Fibroblast of peridontal ligament (primary cell): ENCODE results near the gene ATG101.

Source experiments
- DNase-seq: peaks from one replicate; pipeline ENCODE4 v3.0.0-alpha.2; 2010; ENCODE audit errors: extremely low read depth

ATG101 gene

GRCh38 chr12:52041695-52042123, 28.1 kb upstream of the ATG101 start:
- peak; percentile 51 for DNase-seq

DNA sequence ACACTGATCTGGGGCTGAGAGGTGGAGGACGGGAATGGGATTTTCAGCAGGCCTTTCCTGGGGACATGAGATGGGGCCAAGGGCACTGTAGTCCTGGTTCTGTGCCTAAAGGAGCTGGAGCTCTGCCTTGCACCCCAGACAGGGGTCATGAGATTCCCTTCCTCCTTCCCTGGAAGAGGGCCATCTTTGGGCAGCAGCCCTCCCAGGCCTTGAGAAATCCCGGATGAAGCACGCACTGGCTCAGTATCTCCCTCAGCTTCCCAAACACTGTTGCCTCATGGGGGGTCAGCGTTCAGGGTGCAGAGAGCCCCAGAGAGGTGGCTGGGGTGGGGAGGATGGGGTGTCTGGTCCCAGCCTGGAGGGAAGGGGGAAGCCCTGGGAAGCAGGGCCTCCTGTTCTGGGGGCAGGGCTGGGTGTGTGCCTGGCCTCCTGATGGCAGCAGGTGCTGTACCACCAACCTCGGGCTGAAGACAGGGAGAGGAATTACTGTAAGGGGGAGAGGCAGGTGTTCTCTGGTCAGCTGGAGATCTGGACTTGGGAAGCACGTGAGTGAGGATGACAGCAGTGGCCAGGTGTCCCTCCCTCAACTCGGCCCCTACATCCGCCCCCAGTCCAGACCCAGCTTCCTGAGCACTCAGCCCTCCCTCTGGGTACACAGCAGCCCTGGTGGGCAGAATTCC, 26.9 kb upstream of the ATG101 start:
- DNase-seq = no peak

GRCh38 chr12:52043386-52044212, 26.2 kb upstream of the ATG101 start:
- DNase-seq = peak; percentile 62

DNA sequence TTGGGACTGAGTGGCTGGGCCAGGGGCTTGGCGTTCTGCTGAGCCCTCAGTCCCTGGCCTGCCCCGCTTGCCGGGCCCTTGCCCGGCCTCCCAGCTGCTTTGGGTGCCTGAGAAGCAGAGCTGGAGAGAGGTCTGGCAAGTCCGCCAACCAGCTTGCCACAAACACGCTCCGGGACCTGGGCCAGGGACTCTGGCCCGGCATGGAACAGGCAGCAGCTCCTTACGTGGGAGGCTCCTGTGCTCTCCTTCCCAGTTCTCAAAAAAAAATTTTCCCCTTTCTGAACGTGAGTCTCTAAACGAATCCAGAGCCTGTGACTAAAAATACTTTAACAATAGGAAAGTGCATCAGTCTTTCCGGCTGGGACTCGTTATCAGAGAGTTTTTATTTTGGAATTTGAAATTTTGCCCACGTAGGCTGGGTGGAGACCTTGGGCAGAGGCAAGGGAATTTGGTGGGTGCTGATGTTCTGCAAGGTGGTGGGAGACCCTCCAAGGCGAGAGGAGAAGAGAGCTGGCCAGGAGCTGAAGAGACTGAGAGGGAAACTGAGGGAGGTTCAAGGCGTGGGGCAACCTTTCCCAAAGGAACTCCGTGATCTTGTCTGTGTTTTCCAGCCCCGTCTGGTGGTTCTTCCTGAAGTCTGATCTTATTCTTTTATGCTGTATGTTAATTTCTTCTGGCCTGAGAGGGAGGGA, 25.3 kb upstream of the ATG101 start:
- DNase-seq = peak; percentile 96

GRCh38 chr12:52045794-52046199, 24.0 kb upstream of the ATG101 start:
- no peak for DNase-seq

GRCh38 chr12:52046859-52047258, 22.9 kb upstream of the ATG101 start:
- DNase-seq = no peak

GRCh38 chr12:52049286-52049685, 20.5 kb upstream of the ATG101 start:
- no peak for DNase-seq

DNA sequence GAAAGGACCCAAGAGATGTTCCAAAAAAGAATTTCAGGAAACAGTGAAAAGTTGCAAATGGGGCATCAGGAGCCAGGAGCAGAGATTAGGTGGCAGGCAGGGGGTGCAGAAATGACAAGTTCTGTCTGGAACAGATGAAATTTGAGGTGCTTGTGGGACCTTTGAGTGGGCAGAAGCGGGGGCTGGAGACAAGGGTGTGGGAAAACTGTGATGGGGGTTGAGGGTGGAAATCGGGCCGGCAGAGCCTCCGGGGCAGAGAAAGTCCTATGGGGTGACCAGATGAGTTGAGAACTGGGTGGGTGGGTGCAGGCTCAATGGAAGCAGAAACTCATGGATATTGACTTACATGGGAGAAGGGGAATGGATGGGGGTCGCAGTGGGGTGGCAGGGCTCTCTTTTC, 20.1 kb upstream of the ATG101 start:
- no peak for DNase-seq

GRCh38 chr12:52050116-52050757, 19.5 kb upstream of the ATG101 start:
- DNase-seq = peak; percentile 58

- peak; percentile 94 for DNase-seq
These were observed 18.8 kb upstream of the ATG101 start, which contains the start of gene NR4A1 for GRCh38 chr12:52050758-52051541. Gene NR4A1, plus strand, starts transcription at chr12:52051442. Its CDS starts 2,887 bp downstream, at chr12:52054329.

GRCh38 chr12:52052468-52053186, 17.2 kb upstream of the ATG101 start:
- DNase-seq = peak; percentile 59

- peak; percentile 59 for DNase-seq
These were observed 16.1 kb upstream of the ATG101 start for GRCh38 chr12:52053536-52054209.

DNA sequence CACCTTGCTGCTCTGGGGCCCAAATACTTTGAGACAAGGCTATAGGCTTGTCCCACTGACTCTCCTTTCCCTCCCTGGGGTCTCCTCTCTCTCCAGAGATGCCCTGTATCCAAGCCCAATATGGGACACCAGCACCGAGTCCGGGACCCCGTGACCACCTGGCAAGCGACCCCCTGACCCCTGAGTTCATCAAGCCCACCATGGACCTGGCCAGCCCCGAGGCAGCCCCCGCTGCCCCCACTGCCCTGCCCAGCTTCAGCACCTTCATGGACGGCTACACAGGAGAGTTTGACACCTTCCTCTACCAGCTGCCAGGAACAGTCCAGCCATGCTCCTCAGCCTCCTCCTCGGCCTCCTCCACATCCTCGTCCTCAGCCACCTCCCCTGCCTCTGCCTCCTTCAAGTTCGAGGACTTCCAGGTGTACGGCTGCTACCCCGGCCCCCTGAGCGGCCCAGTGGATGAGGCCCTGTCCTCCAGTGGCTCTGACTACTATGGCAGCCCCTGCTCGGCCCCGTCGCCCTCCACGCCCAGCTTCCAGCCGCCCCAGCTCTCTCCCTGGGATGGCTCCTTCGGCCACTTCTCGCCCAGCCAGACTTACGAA, 15.4 kb upstream of the ATG101 start:
- DNase-seq = peak; percentile 62

DNA sequence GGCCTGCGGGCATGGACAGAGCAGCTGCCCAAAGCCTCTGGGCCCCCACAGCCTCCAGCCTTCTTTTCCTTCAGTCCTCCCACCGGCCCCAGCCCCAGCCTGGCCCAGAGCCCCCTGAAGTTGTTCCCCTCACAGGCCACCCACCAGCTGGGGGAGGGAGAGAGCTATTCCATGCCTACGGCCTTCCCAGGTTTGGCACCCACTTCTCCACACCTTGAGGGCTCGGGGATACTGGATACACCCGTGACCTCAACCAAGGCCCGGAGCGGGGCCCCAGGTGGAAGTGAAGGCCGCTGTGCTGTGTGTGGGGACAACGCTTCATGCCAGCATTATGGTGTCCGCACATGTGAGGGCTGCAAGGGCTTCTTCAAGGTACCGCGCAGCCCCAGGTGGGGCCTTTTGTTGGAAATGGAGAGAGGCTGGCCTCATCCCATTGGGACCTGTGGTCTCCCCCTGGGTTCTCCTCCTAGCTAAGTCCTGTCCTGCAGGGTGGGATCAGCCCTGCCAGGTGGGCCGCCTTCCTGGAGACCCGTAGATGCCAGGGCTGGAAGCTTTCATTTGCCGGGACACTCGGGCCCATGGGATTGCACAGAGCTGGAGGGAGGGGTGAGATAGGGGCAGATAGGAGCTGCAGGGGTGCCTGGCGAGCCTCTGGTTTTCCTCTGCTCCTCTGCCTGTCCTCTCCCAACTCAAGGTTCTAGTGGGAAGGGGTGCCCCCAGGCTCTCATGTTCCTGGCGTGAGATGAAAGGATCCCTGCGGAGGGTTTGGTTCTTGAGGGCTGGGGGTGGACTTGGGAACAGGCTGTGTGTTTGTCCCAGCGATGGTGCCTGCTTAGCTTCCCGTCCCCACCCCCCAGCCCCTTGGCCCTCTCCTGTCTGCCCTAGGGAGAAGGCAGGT, 14.7 kb upstream of the ATG101 start:
- DNase-seq = peak; percentile 48

GRCh38 chr12:52055731-52056711, 13.8 kb upstream of the ATG101 start:
- DNase-seq = peak; percentile 48

DNA sequence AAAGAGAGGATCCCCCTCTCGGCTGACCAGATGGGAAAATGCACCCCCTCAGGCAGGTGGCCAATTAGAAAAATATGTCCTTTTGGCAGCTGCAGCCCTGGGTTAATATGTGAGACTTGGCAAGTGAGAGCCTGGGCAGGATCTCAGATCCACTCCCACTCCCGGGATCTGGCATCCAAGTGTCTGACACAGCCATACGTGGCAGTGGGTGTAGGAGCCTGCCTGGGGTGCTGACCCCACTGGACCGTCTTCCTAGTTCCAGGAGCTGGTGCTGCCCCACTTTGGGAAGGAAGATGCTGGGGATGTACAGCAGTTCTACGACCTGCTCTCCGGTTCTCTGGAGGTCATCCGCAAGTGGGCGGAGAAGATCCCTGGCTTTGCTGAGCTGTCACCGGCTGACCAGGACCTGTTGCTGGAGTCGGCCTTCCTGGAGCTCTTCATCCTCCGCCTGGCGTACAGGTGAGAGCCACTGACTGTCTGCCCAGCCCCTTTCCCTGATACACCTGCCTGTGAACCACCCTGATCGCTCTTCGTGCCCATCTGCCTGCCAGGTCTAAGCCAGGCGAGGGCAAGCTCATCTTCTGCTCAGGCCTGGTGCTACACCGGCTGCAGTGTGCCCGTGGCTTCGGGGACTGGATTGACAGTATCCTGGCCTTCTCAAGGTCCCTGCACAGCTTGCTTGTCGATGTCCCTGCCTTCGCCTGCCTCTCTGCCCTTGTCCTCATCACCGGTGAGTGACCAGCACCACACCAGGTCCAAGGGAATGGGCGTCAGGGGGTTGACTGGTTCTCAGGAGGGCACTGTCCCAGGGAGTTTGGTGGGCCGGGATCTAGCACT, 12.8 kb upstream of the ATG101 start:
- DNase-seq = peak; percentile 61
